ENCODE data around the gene CGA. TPM values are rescaled to one million over a fixed set of nuclear protein-coding genes. Genes with fewer than 3 reads are reported as not detected.

The CGA gene
- total RNA-seq, 1 donor from 2014 or later, result not detected

- intact Hi-C loops (cut with DNase I), result no loop called here
- no peak overlapping the region for H3K27ac ChIP-seq
Observed at GRCh38 chr6:87124074-87124473, 29.2 kb upstream of the CGA start.

GRCh38 chr6:87122477-87122876 is 27.6 kb upstream of the CGA start:
- intact Hi-C loops (cut with DNase I), result no loop called here

More at GRCh38 chr6:87124074-87124473, 29.2 kb upstream of the CGA start:
- TF ChIP-seq POLR2A (IDR thresholded peaks at IDR 0.05) (no peak), CTCF (IDR thresholded peaks at IDR 0.05) (no peak), POLR2AphosphoS5 (IDR thresholded peaks at IDR 0.05; ENCODE audit: insufficient read depth in 1 of 2, low read depth in 1 of 2) (no peak)
- Histone ChIP-seq H3K27me3 (no peaks in the 10 kb centered on the region), H3K4me3 (no peak overlapping the region), H3K4me1 (no peaks in the 10 kb centered on the region), H3K36me3 (no peaks in the 10 kb centered on the region), H3K9me3 (no peaks in the 10 kb centered on the region)
- DNase-seq (ENCODE audit: extremely low spot score in 2 of 2), result no peak

GRCh38 chr6:87118054-87118453 is 23.1 kb upstream of the CGA start:
- intact Hi-C loops (cut with DNase I), result no loop called here
- H3K4me3 ChIP-seq, result no peak overlapping the region
- no peaks in the 10 kb centered on the region for H3K9me3 ChIP-seq

More at GRCh38 chr6:87122477-87122876, 27.6 kb upstream of the CGA start:
- H3K4me3 ChIP-seq, result no peak overlapping the region
- no peaks in the 10 kb centered on the region for H3K36me3 ChIP-seq
- DNase-seq (ENCODE audit: extremely low spot score in 2 of 2), result no peak
- H3K9me3 ChIP-seq, result no peaks in the 10 kb centered on the region
- H3K27me3 ChIP-seq, result no peaks in the 10 kb centered on the region
- no peak overlapping the region for H3K27ac ChIP-seq
- H3K4me1 ChIP-seq, result no peaks in the 10 kb centered on the region
- no peak for TF ChIP-seq POLR2A (IDR thresholded peaks at IDR 0.05)
- TF ChIP-seq POLR2AphosphoS5 (IDR thresholded peaks at IDR 0.05; ENCODE audit: insufficient read depth in 1 of 2, low read depth in 1 of 2), result no peak
- no peak for TF ChIP-seq CTCF (IDR thresholded peaks at IDR 0.05)

GRCh38 chr6:87116922-87117321 is 22.0 kb upstream of the CGA start:
- Histone ChIP-seq H3K27me3 (no peaks in the 10 kb centered on the region), H3K9me3 (no peaks in the 10 kb centered on the region), H3K4me1 (no peaks in the 10 kb centered on the region), H3K36me3 (no peaks in the 10 kb centered on the region), H3K27ac (no peak overlapping the region), H3K4me3 (no peak overlapping the region)
- no peak for DNase-seq (ENCODE audit: extremely low spot score in 2 of 2)
- intact Hi-C loops (cut with DNase I), result no loop called here
- TF ChIP-seq POLR2AphosphoS5 (IDR thresholded peaks at IDR 0.05; ENCODE audit: insufficient read depth in 1 of 2, low read depth in 1 of 2) (no peak), CTCF (IDR thresholded peaks at IDR 0.05) (no peak), POLR2A (IDR thresholded peaks at IDR 0.05) (no peak)

More at GRCh38 chr6:87118054-87118453, 23.1 kb upstream of the CGA start:
- Histone ChIP-seq H3K27ac (no peak overlapping the region), H3K4me1 (no peaks in the 10 kb centered on the region), H3K27me3 (no peaks in the 10 kb centered on the region), H3K36me3 (no peaks in the 10 kb centered on the region)
- DNase-seq (ENCODE audit: extremely low spot score in 2 of 2), result no peak
- no peak for TF ChIP-seq POLR2A (IDR thresholded peaks at IDR 0.05)
- TF ChIP-seq POLR2AphosphoS5 (IDR thresholded peaks at IDR 0.05; ENCODE audit: insufficient read depth in 1 of 2, low read depth in 1 of 2), result no peak
- TF ChIP-seq CTCF (IDR thresholded peaks at IDR 0.05), result no peak

GRCh38 chr6:87115402-87116135 is 20.7 kb upstream of the CGA start:
- H3K4me1 ChIP-seq, result no peaks in the 10 kb centered on the region
- intact Hi-C loops (cut with DNase I), result no loop called here
- no peak overlapping the region for H3K4me3 ChIP-seq
- no peaks in the 10 kb centered on the region for H3K36me3 ChIP-seq
- no peaks in the 10 kb centered on the region for H3K9me3 ChIP-seq
- no peak for TF ChIP-seq CTCF (IDR thresholded peaks at IDR 0.05)
- no peak for DNase-seq (ENCODE audit: extremely low spot score in 2 of 2)
- H3K27me3 ChIP-seq, result no peaks in the 10 kb centered on the region
- H3K27ac ChIP-seq, result no peak overlapping the region
